Astrocyte (in vitro differentiated cells and primary cell): ENCODE measurements around the gene L3MBTL2.

Source experiments
- CTCF ChIP-seq: IDR thresholded peaks from 2 replicates; pipeline ENCODE4 v1.5.1; 2011; ENCODE audit warnings: low read depth, mild to moderate bottlenecking, inconsistent platforms, low read length, moderate library complexity; ENCODE audit not compliant: insufficient read depth
- EZH2 ChIP-seq: IDR thresholded peaks from 2 replicates; pipeline ENCODE4 v1.6.1; 2012; ENCODE audit warnings: mild to moderate bottlenecking, low read length, inconsistent platforms; ENCODE audit not compliant: insufficient read depth

- TF ChIP-seq CTCF: no peak
- no peak for TF ChIP-seq EZH2
Observed at GRCh38 chr22:41198027-41198580, 7.0 kb upstream of the L3MBTL2 start.
